Measurements from ENCODE around the gene MTA1.

The MTA1 gene

GRCh38 chr14:105460616-105461015 lies 41.0 kb downstream of the MTA1 start:
- no peak for DNase-seq (ENCODE audit: low read depth in 2 of 2)

DNA sequence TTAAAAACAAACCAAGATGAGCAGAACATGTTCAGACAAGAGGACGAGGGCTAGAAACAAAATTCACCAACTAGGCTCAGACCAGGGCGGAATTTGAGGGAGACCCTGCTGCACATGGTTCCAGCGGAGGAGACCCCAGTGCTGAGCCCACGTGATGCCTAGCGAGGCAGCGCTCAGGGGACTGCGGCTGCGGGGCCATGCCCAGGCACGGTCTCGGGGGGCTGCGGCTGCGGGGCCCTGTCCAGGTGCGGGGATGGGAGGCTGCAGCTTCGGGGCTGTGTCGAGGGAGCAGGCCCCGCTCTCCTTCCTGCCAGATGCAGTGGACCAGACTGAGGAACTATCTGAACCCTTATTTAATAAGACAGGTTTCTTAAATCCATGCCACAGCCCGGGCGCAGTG lies 42.3 kb downstream of the MTA1 start:
- DNase-seq (ENCODE audit: low read depth in 2 of 2) = no peak

- no peak for DNase-seq (ENCODE audit: low read depth in 2 of 2)
These were observed 44.9 kb downstream of the MTA1 start for GRCh38 chr14:105464501-105464900.

- no peak for DNase-seq (ENCODE audit: low read depth in 2 of 2)
These were observed 45.8 kb downstream of the MTA1 start for GRCh38 chr14:105465209-105466031.

GRCh38 chr14:105466531-105467248 lies 47.1 kb downstream of the MTA1 start:
- no peak for DNase-seq (ENCODE audit: low read depth in 2 of 2)

DNA sequence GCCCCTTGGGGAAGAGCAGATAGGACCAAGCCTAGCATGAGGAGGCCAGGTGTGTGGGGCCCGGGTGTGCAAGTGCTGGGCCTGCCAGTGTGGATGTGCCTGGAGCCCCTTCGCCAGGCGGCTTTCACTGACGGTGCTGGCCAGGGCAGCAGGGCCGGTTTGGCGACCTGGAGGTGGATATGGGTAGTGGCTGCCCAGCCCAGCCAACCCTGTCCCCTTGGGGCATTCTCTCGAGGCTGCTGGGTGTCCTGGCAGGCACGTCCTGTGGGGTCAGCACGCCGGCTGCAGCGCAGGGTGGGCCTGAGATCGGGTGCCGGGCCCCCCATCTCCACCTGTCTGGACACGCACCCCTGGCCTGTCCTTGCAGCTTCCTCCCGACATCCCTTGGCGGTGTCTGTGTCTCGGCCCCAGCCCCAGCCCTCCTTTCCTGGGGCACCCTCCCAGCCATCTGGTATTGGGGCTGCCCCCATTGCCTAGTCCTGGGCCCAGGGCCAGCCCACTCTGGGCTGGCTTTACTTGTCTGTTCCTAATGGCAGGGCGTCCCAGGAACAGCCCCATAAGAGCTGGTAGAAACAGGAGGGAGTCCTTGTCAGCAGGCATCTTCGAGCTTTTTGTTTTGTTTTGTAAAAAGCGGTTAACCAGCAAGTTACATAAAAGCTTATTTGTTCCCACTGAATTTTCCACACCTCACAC lies 47.8 kb downstream of the MTA1 start:
- DNase-seq (ENCODE audit: low read depth in 2 of 2) = no peak

GRCh38 chr14:105467942-105468471 lies 48.4 kb downstream of the MTA1 start:
- no peak for DNase-seq (ENCODE audit: low read depth in 2 of 2)

- DNase-seq (ENCODE audit: low read depth in 2 of 2) = no peak
These were observed 49.1 kb downstream of the MTA1 start for GRCh38 chr14:105468621-105469241.

DNA sequence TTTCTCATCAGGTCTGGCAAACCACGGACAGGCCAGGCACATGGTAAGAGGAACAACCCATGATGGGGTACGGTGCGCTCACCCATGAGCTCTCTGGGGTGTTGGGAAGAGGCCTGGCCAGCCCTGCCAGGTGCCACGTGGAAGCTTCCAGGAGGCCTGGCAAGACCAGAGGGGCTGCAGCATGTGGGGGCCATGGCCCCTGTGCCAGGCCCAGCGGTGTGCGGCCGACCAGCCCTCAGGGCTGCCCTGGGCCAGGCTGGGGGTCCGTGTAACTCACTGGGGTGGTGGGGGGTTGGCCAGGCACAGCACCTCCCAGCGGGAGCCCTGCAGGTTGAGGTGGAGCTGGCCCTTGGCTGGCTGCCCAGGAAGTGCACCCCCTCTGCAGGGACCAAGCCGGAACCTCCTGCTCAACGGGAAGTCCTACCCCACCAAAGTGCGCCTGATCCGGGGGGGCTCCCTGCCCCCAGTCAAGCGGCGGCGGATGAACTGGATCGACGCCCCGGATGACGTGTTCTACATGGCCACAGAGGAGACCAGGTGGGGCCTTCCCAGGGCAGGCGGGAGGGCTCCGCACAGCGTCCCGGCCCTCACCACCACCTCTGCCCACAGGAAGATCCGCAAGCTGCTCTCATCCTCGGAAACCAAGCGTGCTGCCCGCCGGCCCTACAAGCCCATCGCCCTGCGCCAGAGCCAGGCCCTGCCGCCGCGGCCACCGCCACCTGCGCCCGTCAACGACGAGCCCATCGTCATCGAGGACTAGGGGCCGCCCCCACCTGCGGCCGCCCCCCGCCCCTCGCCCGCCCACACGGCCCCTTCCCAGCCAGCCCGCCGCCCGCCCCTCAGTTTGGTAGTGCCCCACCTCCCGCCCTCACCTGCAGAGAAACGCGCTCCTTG lies 50.1 kb downstream of the MTA1 start:
- DNase-seq (ENCODE audit: low read depth in 2 of 2) = no peak

DNA sequence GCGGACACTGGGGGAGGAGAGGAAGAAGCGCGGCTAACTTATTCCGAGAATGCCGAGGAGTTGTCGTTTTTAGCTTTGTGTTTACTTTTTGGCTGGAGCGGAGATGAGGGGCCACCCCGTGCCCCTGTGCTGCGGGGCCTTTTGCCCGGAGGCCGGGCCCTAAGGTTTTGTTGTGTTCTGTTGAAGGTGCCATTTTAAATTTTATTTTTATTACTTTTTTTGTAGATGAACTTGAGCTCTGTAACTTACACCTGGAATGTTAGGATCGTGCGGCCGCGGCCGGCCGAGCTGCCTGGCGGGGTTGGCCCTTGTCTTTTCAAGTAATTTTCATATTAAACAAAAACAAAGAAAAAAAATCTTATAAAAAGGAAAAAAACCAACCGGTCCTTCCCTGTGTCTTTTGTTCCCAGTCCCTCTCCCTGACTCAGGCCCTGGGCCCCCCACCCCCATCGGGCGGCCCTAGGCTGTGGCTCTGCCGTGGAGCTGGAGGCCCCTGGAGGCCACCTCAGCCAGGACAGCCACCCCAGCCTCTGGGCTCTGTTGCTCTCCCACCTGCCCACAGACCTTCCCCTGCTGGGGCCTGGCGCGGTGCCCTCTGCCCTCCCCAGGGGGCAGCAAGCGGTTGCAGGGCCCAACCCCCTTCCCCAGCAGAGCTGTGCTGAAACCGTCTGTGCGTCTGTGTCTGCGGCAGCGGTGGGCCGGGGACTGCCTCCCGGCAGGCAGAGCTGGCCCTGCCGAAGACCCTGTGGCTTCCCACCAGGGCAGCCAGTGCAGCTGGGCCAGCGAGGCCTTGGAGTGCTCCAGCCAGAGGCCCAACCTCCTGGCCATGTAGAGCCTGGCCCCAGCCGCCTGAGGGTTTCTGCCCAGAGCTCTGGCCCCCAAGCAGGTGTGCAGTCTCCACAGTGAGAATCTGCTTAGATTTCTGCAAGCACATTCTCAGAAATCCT lies 51.0 kb downstream of the MTA1 start:
- DNase-seq (ENCODE audit: low read depth in 2 of 2) = no peak

- no peak for DNase-seq (ENCODE audit: low read depth in 2 of 2)
These were observed 51.7 kb downstream of the MTA1 start for GRCh38 chr14:105471297-105471821.

- no peak for DNase-seq (ENCODE audit: low read depth in 2 of 2)
These were observed 52.3 kb downstream of the MTA1 start for GRCh38 chr14:105471823-105472485.

DNA sequence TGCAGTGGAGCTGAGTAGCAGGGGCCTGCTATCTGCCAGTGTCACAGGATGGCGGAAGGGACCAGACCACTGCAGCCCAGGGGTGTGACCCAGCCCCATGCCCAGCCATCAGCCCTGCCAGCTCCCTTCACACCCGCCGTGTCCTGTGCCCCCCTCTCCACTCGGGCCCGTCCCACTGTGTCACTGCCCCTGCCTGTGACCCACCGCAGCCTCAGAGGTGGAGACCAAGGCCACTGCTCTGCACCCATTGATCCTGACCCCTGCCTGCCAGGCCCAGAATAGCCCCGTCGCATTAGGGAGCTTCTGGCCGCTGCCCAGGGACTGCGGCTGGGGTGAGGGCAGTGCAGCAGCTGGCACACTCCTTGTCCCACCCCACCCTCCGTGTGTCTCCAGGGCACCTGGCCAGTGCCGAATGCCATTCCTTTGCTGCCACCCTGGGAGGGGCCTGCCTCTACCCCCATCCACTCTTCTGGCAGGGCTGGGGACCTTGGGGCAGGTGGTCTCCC lies 52.9 kb downstream of the MTA1 start:
- no peak for DNase-seq (ENCODE audit: low read depth in 2 of 2)

DNA sequence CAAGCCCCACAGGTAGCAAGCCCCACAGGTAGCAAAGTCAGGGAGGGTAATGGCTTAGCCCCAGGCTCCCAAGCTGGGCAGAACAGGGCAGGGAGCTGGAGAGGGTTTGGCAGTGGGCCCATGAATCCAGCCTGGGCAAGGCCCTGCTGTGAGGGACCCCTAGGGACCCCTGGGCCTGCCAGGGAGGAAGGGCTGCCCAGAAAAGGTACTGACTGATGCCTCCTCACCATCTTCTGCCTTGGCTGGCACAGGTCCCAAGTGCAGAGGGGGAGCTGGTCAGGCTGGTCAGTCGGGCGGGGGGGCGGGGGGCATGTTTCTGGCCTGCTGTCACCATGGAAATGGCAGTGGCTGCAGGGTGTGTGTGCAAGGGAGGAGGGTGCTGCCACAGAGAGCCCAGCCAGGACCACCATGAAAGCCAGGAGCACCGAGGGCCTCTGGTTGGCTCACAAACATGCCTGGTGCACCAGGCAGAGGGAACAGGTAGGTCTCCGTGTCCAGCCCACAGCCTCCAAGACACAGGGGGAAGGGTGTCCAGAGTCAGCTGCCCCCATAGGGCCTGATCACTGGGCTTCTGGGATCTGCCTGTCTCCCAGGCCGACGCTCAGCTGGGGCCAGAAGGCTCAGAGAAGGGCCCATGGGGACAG lies 53.5 kb downstream of the MTA1 start:
- no peak for DNase-seq (ENCODE audit: low read depth in 2 of 2)

GRCh38 chr14:105473677-105474482 lies 54.3 kb downstream of the MTA1 start:
- DNase-seq (ENCODE audit: low read depth in 2 of 2) = no peak

DNA sequence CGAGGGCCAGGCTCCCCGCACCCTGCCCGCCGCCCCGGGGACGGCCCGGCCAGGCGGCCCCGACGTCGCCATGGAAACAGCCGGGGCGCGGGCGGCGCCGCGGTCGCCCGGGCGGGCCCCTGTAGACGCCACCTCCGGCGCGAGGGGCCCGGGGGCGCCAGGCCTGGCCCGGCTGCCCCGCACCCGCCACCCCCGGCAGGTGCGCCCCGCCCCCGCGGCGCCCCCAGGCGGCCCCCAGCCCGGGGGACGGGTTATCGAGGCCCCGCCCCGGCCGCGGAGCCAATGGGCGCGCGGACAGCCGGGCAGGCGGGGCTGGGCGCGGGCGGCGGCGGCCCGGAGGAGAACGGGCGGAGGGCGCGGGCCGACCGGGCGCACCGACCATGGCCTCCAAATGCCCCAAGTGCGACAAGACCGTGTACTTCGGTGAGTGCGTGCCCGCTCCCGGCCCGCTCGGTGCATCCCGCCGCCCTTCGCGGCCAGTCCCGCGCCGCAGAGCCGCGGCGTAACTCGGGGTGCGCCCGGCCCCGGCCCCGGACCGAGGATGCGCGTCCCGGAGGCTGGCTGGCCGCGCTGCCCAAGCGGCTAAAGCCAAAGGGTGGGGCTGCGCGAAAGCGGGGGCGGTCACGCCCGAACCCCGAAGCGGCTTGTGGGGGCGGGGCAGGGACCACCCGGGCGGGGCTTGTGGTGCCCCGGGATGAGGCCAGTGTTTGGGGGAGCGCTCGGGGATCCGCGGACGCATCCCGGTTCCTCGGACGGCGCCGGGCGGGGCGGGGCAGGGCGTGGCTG lies 55.0 kb downstream of the MTA1 start, which contains the start of gene CRIP2:
TSS of gene CRIP2 (plus strand) at position 339 of the 786 bp plus-strand sequence. CDS start at position 381, 42 bp downstream.
- DNase-seq (ENCODE audit: low read depth in 2 of 2) = no peak
